Measurements from ENCODE around the gene KIDINS220. TPM values are rescaled to one million over a fixed set of nuclear protein-coding genes. Genes with fewer than 3 reads are reported as not detected.

KIDINS220 gene
- total and polyA plus RNA-seq, 9 of the 15 experiments (the other 6 are each of a cell fraction or from before 2014, with no cell fraction given) = 15.2 to 48.0 (median 34.4) TPM

- TF ChIP-seq ZBTB40 (IDR thresholded peaks at IDR 0.05) (no peak), ZBTB40 (CRISPR knock-in tag; IDR thresholded peaks at IDR 0.05) (no peak), ZNF184 (CRISPR knock-in tag; IDR thresholded peaks at IDR 0.05) (no peak), ZBTB9 (CRISPR knock-in tag; IDR thresholded peaks at IDR 0.05) (peak; percentile 90), CBX8 (IDR thresholded peaks at IDR 0.05; ENCODE audit: borderline replicate concordance, extremely low read depth, low read depth, low read length, poor library complexity, severe bottlenecking) (no peak), ZNF507 (tag; conservative IDR thresholded peaks at IDR 0.05) (no peak), ZNF696 (CRISPR knock-in tag; conservative IDR thresholded peaks at IDR 0.05) (no peak), GATAD2B (IDR thresholded peaks at IDR 0.05; ENCODE audit: borderline replicate concordance) (no peak), NFE2 (IDR thresholded peaks at IDR 0.05; ENCODE audit: low read depth) (no peak), SMAD3 (CRISPR knock-in tag; conservative IDR thresholded peaks at IDR 0.05) (0 out of 2 replicates have a peak, but pooled peaks have one; percentile 38), MTF1 (CRISPR knock-in tag; IDR thresholded peaks at IDR 0.05; ENCODE audit: borderline replicate concordance) (no peak), SAFB (IDR thresholded peaks at IDR 0.05; ENCODE audit: borderline replicate concordance, low read depth, low read length) (no peak), HINFP (tag; conservative IDR thresholded peaks at IDR 0.05; ENCODE audit: low read depth) (no peak), ZNF695 (CRISPR knock-in tag; IDR thresholded peaks at IDR 0.05) (no peak)
Measured at GRCh38 chr2:8681786-8682692, 155.4 kb downstream of the KIDINS220 start, which contains the start of gene ID2 (continued).

Measured in K562 (cell line).